C1 segment of cervical spinal cord (tissue), 14 donors: ENCODE data around the gene PLEKHH1.
A peak's percentile ranks its signal among the peaks of the same experiment; 100 is the strongest.
"Not testable (repeated sequence)": the region's sequence is repeated elsewhere in the genome, so short reads cannot be mapped to it uniquely, and the experiment has no call there.

Experiments
- DNase-seq, 14 donors: peaks; one replicate each; lab custom pipeline; 2025; lab: John Stamatoyannopoulos, UW

PLEKHH1 gene

DNA sequence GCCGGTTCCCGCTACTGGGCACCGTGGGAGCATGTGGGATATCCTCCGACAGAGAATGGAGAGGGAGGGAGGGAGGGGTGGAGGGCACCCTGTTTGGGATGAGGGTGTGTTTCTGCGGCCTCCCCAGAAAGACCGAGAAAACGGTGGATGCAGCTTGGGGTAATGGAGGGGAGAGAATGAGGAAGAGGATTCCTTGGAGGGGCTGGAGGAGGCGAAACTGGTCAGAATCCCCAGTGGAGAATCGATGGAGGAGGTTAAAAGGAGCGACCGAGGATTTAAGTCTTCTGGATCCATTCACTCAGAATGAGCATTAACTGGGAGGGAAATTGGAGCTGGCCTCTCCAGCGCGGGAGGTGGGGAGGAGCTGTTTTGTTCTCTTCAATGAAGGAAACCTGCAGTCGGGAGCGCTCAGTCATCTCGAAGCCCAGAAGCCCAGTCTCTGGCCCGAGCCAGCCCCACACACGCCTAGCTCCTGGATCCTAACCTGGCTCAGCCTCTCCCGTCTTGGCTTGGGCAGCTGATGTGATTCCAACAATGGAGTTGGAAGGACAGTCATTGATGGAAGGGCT is 87.2 kb downstream of the PLEKHH1 start:
- peak in 7 of 14 donors; percentile 9 to 79 (median 20) for DNase-seq

DNA sequence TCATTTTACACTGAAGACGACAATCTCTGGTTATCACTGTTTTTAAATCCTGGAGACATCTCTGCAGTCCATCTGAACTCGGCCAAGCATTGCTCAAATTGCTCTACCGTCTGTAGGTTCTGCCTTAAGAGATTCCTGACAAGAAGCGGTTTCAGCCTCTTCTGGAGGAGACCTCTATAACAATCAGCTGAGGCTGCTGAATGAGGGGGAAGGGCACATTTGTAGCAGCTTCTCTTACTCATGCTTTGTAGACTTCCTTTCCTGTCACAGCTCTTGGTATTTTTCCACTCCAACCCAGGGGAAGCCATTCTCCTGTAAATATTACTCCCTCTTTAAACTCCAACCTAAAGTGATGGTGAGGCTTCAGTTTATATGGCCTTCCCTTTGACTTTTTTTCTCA is 89.6 kb downstream of the PLEKHH1 start:
- DNase-seq = peak in 5 of 14 donors; percentile 2 to 13 (median 6)

GRCh38 chr14:67623114-67623513 is 90.0 kb downstream of the PLEKHH1 start:
- DNase-seq = no peak

DNA sequence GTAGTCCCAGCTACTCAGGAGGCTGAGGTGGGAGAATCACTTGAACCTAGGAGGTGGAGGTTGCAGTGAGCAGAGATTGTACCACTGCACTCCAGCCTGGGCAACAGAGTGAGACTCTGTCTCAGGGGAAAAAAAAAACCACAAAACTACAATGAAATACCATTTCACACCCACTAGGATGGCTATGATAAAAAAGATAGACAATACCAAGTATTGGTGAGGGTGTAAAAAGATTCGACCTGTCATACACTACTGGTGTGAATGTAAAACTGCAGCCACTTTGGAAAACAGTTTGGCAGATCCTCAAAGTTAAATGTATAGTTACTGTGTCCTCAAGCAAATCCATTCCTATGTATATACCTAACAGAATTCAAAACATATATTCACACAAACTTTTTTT is 93.0 kb downstream of the PLEKHH1 start:
- DNase-seq = not testable (repeated sequence)

DNA sequence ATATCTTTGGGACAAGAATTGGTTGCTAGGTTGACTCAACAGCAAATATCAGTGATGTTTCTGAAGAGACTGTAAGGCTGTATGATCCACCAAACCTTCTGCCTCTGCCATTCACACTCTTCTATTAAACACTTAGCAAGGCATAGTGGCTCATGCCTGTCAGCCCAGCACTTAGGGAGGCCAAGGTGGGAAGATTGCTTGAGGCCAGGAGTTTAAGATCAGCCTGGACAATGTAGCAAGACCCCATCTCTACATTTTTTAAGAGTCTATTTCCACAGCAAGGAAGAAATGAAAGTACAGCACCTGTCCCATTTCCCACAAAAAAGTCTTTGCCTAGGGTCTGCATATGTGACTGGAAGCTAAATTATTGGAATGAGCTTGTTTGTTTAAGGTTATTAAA is 94.4 kb downstream of the PLEKHH1 start:
- no peak for DNase-seq

- no peak for DNase-seq
Observed at GRCh38 chr14:67630186-67630585, 97.1 kb downstream of the PLEKHH1 start.

DNA sequence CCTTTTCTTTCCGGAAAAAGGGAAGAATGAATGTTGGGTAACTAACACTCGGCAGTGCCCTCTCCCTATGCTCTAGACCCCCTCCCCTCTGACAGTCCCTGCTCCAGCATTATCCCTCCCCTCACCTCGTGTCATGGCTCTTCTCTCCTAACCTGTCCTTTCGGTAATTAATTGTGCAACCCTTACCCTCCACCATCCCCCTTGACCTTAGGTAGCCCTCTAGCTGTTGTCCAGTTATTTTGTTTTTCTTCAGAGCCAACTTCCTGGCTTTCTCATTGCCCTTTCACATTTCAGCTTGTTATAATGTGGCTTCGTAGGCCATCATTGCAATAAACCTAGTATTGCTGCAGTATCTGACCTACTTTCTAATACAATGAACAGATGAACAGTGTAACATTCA is 97.8 kb downstream of the PLEKHH1 start:
- DNase-seq = no peak

GRCh38 chr14:67633451-67634147 is 100.5 kb downstream of the PLEKHH1 start:
- DNase-seq = no peak

GRCh38 chr14:67636361-67636919 is 103.3 kb downstream of the PLEKHH1 start:
- DNase-seq = no peak

- DNase-seq = no peak
Observed at GRCh38 chr14:67638642-67639041, 105.6 kb downstream of the PLEKHH1 start.
